Epithelial cell of proximal tubule (primary cell): ENCODE measurements around the gene FBXW5. TPM values are rescaled to one million over a fixed set of nuclear protein-coding genes. Genes with fewer than 3 reads are reported as not detected.

ENCODE experiments used
- DNase-seq: peaks from one replicate; pipeline ENCODE4 v3.0.0-alpha.2; 2011; ENCODE audit warnings: low read depth
- H3K4me3 ChIP-seq: 2 replicates; pipeline ENCODE4 v1.5.1; 2011; ENCODE audit warnings: low read depth, mild to moderate bottlenecking, low read length
- CTCF ChIP-seq: conservative IDR thresholded peaks from 2 replicates; pipeline ENCODE4 v1.5.1; 2012; ENCODE audit warnings: low read depth, mild to moderate bottlenecking, low read length
- total RNA-seq: library from RNA; depleted of rRNA; stranded (reverse); fragments of >200 nt; gene quantifications from 2 replicates; pipeline ENCODE4 v1.2.3, GENCODE V29; 2015

FBXW5 gene
- total RNA-seq, 1 donor from 2014 or later, result 124 TPM

- no peak overlapping the region for H3K4me3 ChIP-seq
- TF ChIP-seq CTCF, result no peak
- DNase-seq, result no peak
Measured at GRCh38 chr9:136903041-136903554, 41.4 kb downstream of the FBXW5 start.

- TF ChIP-seq CTCF, result no peak
- peak overlapping the region; percentile 38 for H3K4me3 ChIP-seq
- peak; percentile 63 for DNase-seq
Measured at GRCh38 chr9:136902259-136902821, 42.2 kb downstream of the FBXW5 start.

GRCh38 chr9:136901516-136902258, 42.9 kb downstream of the FBXW5 start:
- TF ChIP-seq CTCF, result no peak
- H3K4me3 ChIP-seq, result peak overlapping the region; percentile 38
- DNase-seq, result peak; percentile 75

- H3K4me3 ChIP-seq, result no peak overlapping the region
- no peak for TF ChIP-seq CTCF
- DNase-seq, result peak; percentile 36
Measured at GRCh38 chr9:136900988-136901515, 43.5 kb downstream of the FBXW5 start.

GRCh38 chr9:136900556-136900955, 44.0 kb downstream of the FBXW5 start:
- DNase-seq, result no peak
- TF ChIP-seq CTCF, result no peak
- H3K4me3 ChIP-seq, result no peak overlapping the region

- H3K4me3 ChIP-seq, result no peak overlapping the region
- DNase-seq, result no peak
- TF ChIP-seq CTCF, result no peak
Measured at GRCh38 chr9:136899196-136899595, 45.3 kb downstream of the FBXW5 start.
